GM23338 (cell line): Measurements from ENCODE around the gene KRT9. TPM values are rescaled to one million over a fixed set of nuclear protein-coding genes. Genes with fewer than 3 reads are reported as not detected.

Experiments
- ATAC-seq: fragments of 200-7000 bp; cut with Tn5 transposase; 3 replicates; pipeline ENCODE4 v1.9.1; 2020
- DNase-seq: peaks from one replicate; pipeline ENCODE4 v3.0.0-alpha.2; 2015; ENCODE audit warnings: low spot score
- H2AFZ ChIP-seq: fragments of 200-600 bp; sonication (generic); 2 replicates; pipeline ENCODE4 v1.8.0; 2016; ENCODE audit warnings: antibody characterized with exemption, mild to moderate bottlenecking, moderate library complexity
- H3F3A ChIP-seq: fragments of 200-600 bp; sonication (generic); replicated peaks from 2 replicates; pipeline ENCODE4 v1.8.0; 2017; ENCODE audit warnings: antibody characterized with exemption, mixed run types, low read depth
- H3K27ac ChIP-seq: fragments of 200-600 bp; sonication (generic); 2 replicates; pipeline ENCODE4 v1.6.1; 2016; ENCODE audit warnings: low read depth
- H3K27me3 ChIP-seq: fragments of 200-600 bp; sonication (generic); 2 replicates; pipeline ENCODE4 v1.8.0; 2016; ENCODE audit warnings: mild to moderate bottlenecking, mixed run types, moderate library complexity; ENCODE audit not compliant: insufficient read depth
- H3K36me3 ChIP-seq: fragments of 200-600 bp; sonication (generic); 2 replicates; pipeline ENCODE4 v1.8.0; 2016; ENCODE audit warnings: mild to moderate bottlenecking; ENCODE audit not compliant: insufficient read depth
- H3K4me1 ChIP-seq: fragments of 200-600 bp; sonication (generic); 2 replicates; pipeline ENCODE4 v1.8.0; 2016; ENCODE audit warnings: mild to moderate bottlenecking, moderate library complexity; ENCODE audit not compliant: insufficient read depth
- H3K4me2 ChIP-seq: fragments of 200-600 bp; sonication (generic); 2 replicates; pipeline ENCODE4 v1.7.1; 2017; ENCODE audit warnings: mixed run types
- H3K4me3 ChIP-seq: fragments of 200-600 bp; sonication (generic); 2 replicates; pipeline ENCODE4 v1.6.1; 2016; ENCODE audit warnings: mixed run types
- H3K79me2 ChIP-seq: fragments of 200-600 bp; sonication (generic); replicated peaks from 2 replicates; pipeline ENCODE4 v1.8.0; 2017; ENCODE audit warnings: mild to moderate bottlenecking; ENCODE audit not compliant: insufficient read depth
- H3K9me2 ChIP-seq: fragments of 200-600 bp; sonication (generic); 2 replicates; pipeline ENCODE4 v1.8.0; 2017; ENCODE audit not compliant: insufficient read depth
- H4K20me1 ChIP-seq: fragments of 200-600 bp; sonication (generic); replicated peaks from 2 replicates; pipeline ENCODE4 v1.8.0; 2017; ENCODE audit warnings: mild to moderate bottlenecking; ENCODE audit not compliant: insufficient read depth
- H3K27ac Mint-ChIP-seq: 2 replicates; pipeline ENCODE4 v1.8.0; 2020; ENCODE audit warnings: inconsistent platforms, mild to moderate bottlenecking, moderate library complexity, mixed read lengths
- H3K27me3 Mint-ChIP-seq: 3 replicates; pipeline ENCODE4 v1.8.0; 2022; ENCODE audit warnings: low read depth, mild to moderate bottlenecking, moderate library complexity, mixed read lengths, inconsistent platforms; ENCODE audit not compliant: insufficient read depth, poor library complexity
- H3K36me3 Mint-ChIP-seq: 3 replicates; pipeline ENCODE4 v1.8.0; 2021; ENCODE audit warnings: low read depth, mild to moderate bottlenecking, inconsistent platforms, moderate library complexity, mixed read lengths
- H3K4me1 Mint-ChIP-seq: 3 replicates; pipeline ENCODE4 v1.8.0; 2020; ENCODE audit warnings: mild to moderate bottlenecking, inconsistent platforms, mixed read lengths
- H3K4me3 Mint-ChIP-seq: 3 replicates; pipeline ENCODE4 v1.8.0; 2021; ENCODE audit warnings: moderate library complexity, mild to moderate bottlenecking, inconsistent platforms, mixed read lengths
- H3K9me3 Mint-ChIP-seq: 3 replicates; pipeline ENCODE4 v1.8.0; 2020; ENCODE audit warnings: moderate library complexity, mild to moderate bottlenecking, inconsistent platforms, mixed read lengths
- CREB1 ChIP-seq: fragments of 250-450 bp; sonication (Bioruptor Pico); IDR thresholded peaks from 2 replicates; pipeline ENCODE4 v1.5.0; 2020; ENCODE audit warnings: low read depth, mild to moderate bottlenecking, moderate library complexity
- EZH2 ChIP-seq: fragments of 200-600 bp; sonication (generic); IDR thresholded peaks from one replicate; pipeline ENCODE4 v1.8.0; 2017; ENCODE audit warnings: antibody characterized with exemption, mild to moderate bottlenecking, low read depth; ENCODE audit not compliant: unreplicated experiment
- NANOG ChIP-seq: IDR thresholded peaks from 2 replicates; pipeline ENCODE4 v1.6.1; 2016; ENCODE audit warnings: antibody characterized with exemption, borderline replicate concordance
- POLR2AphosphoS5 ChIP-seq: IDR thresholded peaks from 2 replicates; pipeline ENCODE4 v1.6.1; 2016; ENCODE audit warnings: antibody characterized with exemption, low read depth
- STAT1 ChIP-seq: IDR thresholded peaks from one replicate; pipeline ENCODE4 v1.6.1; 2016; ENCODE audit warnings: antibody characterized with exemption; ENCODE audit not compliant: unreplicated experiment
- ZNF114 ChIP-seq: fragments of 250-450 bp; sonication (Bioruptor Pico); IDR thresholded peaks from 2 replicates; pipeline ENCODE4 v1.5.0; 2020; ENCODE audit warnings: mild to moderate bottlenecking, moderate library complexity
- ZNF331 ChIP-seq: fragments of 250-450 bp; sonication (Bioruptor Pico); IDR thresholded peaks from 2 replicates; pipeline ENCODE4 v1.5.0; 2020; ENCODE audit warnings: low read depth, mild to moderate bottlenecking, moderate library complexity
- polyA plus RNA-seq: library from polyadenylated mRNA; unstranded; fragments of >200 nt; fragmentation: Nextera tagmentation; extraction: Ambion mirVana; gene quantifications from 2 replicates; pipeline ENCODE4 v1.2.1, GENCODE V29; 2016
- total RNA-seq: library from RNA; depleted of rRNA; stranded (reverse); fragments of >200 nt; shearing (Covaris generic); gene quantifications from 2 replicates; pipeline ENCODE4 v1.2.3, GENCODE V29; 2014
- TF ChIP-seq, protein P1 (sequence below): IDR thresholded peaks from 2 replicates; pipeline ENCODE4 v1.6.1; 2016; ENCODE audit warnings: antibody characterized with exemption
- TF ChIP-seq, protein P2 (sequence below), 2 experiments: fragments of 200-600 bp in 1 of 2; sonication (generic) in 1 of 2; conservative IDR thresholded peaks; 2 replicates each; pipeline versions ENCODE4 v1.5.1 to v1.6.1; 2016 to 2017; ENCODE audit warnings: antibody characterized with exemption in 2 of 2, low read depth in 2 of 2, mild to moderate bottlenecking in 2 of 2, moderate library complexity in 1 of 2
- TF ChIP-seq, protein P3 (sequence below): IDR thresholded peaks from one replicate; pipeline ENCODE4 v1.6.1; 2018; ENCODE audit warnings: antibody characterized with exemption; ENCODE audit not compliant: unreplicated experiment

The KRT9 gene
- total and polyA plus RNA-seq, 2 experiments from 2014 or later = not detected

DNA sequence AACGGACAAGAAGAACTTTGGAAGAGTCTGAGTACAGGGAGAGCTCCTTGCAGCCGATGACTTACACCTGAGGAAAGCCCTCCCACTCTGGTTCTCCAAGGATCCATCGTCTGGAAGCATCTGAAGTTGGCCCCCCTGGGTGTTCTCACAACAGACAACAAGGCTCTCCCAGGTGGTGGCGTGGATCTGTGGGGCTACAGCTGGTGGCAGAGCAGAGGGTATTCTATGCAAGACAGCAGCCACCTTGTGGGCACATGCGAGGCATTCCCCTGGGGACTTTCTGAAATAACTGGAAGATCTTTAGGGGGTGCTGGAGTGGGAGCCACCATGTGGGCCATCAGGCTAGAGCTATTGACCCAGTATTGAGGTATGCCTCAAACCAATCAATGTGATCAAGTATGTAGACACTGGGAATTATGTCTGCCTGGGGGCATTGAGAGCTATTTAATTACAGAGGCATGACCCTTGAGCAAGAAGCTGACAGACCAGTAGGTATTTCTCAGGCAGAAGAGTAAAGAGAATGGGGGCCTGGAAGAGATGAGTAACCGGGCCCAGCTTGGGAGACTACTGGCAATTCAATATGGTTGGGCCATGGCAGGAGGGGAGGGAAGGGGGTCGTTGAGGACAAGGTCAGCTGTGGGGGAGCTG lies 36.8 kb downstream of the KRT9 start:
- DNase-seq (no peak), ATAC-seq (no peak)
- Histone ChIP-seq H3K4me1 (peaks cover 4% of the 10 kb centered on the region; the same call in 1 of the 2 replicates), H3K36me3 (no peaks in the 10 kb centered on the region), H3K27ac (no peak overlapping the region), H3F3A (no peaks in the 10 kb centered on the region), H4K20me1 (no peaks in the 10 kb centered on the region), H2AFZ (no peak overlapping the region), H3K9me2 (no peaks in the 10 kb centered on the region), H3K4me2 (no peak overlapping the region), H3K27me3 (no peaks in the 10 kb centered on the region), H3K79me2 (no peaks in the 10 kb centered on the region), H3K4me3 (no peak overlapping the region)
- no peaks in the 10 kb centered on the region for H3K36me3 Mint-ChIP-seq
- no peak overlapping the region for H3K4me3 Mint-ChIP-seq
- H3K4me1 Mint-ChIP-seq = peaks cover 30% of the 10 kb centered on the region
- TF ChIP-seq, protein P1, sequence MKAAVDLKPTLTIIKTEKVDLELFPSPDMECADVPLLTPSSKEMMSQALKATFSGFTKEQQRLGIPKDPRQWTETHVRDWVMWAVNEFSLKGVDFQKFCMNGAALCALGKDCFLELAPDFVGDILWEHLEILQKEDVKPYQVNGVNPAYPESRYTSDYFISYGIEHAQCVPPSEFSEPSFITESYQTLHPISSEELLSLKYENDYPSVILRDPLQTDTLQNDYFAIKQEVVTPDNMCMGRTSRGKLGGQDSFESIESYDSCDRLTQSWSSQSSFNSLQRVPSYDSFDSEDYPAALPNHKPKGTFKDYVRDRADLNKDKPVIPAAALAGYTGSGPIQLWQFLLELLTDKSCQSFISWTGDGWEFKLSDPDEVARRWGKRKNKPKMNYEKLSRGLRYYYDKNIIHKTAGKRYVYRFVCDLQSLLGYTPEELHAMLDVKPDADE = no peak
- TF ChIP-seq, protein P2, sequence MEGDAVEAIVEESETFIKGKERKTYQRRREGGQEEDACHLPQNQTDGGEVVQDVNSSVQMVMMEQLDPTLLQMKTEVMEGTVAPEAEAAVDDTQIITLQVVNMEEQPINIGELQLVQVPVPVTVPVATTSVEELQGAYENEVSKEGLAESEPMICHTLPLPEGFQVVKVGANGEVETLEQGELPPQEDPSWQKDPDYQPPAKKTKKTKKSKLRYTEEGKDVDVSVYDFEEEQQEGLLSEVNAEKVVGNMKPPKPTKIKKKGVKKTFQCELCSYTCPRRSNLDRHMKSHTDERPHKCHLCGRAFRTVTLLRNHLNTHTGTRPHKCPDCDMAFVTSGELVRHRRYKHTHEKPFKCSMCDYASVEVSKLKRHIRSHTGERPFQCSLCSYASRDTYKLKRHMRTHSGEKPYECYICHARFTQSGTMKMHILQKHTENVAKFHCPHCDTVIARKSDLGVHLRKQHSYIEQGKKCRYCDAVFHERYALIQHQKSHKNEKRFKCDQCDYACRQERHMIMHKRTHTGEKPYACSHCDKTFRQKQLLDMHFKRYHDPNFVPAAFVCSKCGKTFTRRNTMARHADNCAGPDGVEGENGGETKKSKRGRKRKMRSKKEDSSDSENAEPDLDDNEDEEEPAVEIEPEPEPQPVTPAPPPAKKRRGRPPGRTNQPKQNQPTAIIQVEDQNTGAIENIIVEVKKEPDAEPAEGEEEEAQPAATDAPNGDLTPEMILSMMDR (conservative IDR thresholded peaks at IDR 0.05; ENCODE audit: low read depth in 2 of 2) = peak; percentile 17 to 20; a peak in 1 of 4 replicates
- no peak for TF ChIP-seq ZNF114
- TF ChIP-seq, protein P3, sequence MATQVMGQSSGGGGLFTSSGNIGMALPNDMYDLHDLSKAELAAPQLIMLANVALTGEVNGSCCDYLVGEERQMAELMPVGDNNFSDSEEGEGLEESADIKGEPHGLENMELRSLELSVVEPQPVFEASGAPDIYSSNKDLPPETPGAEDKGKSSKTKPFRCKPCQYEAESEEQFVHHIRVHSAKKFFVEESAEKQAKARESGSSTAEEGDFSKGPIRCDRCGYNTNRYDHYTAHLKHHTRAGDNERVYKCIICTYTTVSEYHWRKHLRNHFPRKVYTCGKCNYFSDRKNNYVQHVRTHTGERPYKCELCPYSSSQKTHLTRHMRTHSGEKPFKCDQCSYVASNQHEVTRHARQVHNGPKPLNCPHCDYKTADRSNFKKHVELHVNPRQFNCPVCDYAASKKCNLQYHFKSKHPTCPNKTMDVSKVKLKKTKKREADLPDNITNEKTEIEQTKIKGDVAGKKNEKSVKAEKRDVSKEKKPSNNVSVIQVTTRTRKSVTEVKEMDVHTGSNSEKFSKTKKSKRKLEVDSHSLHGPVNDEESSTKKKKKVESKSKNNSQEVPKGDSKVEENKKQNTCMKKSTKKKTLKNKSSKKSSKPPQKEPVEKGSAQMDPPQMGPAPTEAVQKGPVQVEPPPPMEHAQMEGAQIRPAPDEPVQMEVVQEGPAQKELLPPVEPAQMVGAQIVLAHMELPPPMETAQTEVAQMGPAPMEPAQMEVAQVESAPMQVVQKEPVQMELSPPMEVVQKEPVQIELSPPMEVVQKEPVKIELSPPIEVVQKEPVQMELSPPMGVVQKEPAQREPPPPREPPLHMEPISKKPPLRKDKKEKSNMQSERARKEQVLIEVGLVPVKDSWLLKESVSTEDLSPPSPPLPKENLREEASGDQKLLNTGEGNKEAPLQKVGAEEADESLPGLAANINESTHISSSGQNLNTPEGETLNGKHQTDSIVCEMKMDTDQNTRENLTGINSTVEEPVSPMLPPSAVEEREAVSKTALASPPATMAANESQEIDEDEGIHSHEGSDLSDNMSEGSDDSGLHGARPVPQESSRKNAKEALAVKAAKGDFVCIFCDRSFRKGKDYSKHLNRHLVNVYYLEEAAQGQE = no peak
- TF ChIP-seq NANOG = no peak
- no peaks in the 10 kb centered on the region for H3K9me3 Mint-ChIP-seq
- peaks cover 11% of the 10 kb centered on the region for H3K27me3 Mint-ChIP-seq
- H3K27ac Mint-ChIP-seq = no peak overlapping the region

DNA sequence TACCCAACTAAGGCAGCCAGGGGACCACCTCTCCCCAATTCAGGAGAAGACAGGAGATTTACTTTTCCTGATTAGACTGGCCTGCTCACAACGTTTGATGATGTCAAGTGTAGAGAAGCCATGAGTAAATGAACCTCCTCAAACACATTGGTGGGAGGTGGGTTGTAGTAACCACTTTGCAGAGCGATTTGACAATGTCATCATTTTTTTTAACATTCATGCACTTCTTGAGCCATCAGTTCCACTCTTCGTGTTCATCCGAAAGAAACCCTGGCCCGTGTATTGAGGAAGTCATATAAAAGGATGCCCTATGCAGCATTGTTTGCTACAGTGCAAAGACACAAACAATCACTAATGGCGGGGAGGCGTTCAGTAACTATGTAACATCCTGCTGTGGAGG lies 38.2 kb downstream of the KRT9 start:
- DNase-seq (no peak), ATAC-seq (no peak)
- peaks cover 12% of the 10 kb centered on the region for H3K4me1 ChIP-seq
- no peak overlapping the region for H3K27ac ChIP-seq
- H3F3A ChIP-seq = no peaks in the 10 kb centered on the region
- peaks cover 22% of the 10 kb centered on the region for H3K27me3 Mint-ChIP-seq
- H3K9me2 ChIP-seq = no peaks in the 10 kb centered on the region
- H3K4me2 ChIP-seq = no peak overlapping the region
- H3K4me3 Mint-ChIP-seq = no peak overlapping the region
- no peak overlapping the region for H3K4me3 ChIP-seq
- no peaks in the 10 kb centered on the region for H3K27me3 ChIP-seq
- no peaks in the 10 kb centered on the region for H3K36me3 ChIP-seq
- H3K9me3 Mint-ChIP-seq = no peaks in the 10 kb centered on the region
- no peaks in the 10 kb centered on the region for H3K36me3 Mint-ChIP-seq
- peaks cover 39% of the 10 kb centered on the region for H3K4me1 Mint-ChIP-seq
- no peak overlapping the region for H3K27ac Mint-ChIP-seq
- H2AFZ ChIP-seq = no peak overlapping the region
- no peaks in the 10 kb centered on the region for H4K20me1 ChIP-seq
- no peaks in the 10 kb centered on the region for H3K79me2 ChIP-seq
- TF ChIP-seq, protein P3 = no peak
- no peak for TF ChIP-seq ZNF331 (CRISPR knock-in tag)
- TF ChIP-seq, protein P2 (conservative IDR thresholded peaks at IDR 0.05; ENCODE audit: low read depth in 2 of 2) = no peak
- TF ChIP-seq, protein P1 = no peak
- no peak for TF ChIP-seq STAT1
- no peak for TF ChIP-seq EZH2
- TF ChIP-seq CREB1 (CRISPR knock-in tag) = no peak
- no peak for TF ChIP-seq POLR2AphosphoS5
